GM12864 (cell line): ENCODE data around the gene PFKFB1.
A peak's percentile ranks its signal among the peaks of the same experiment; 100 is the strongest.

Experiments
- DNase-seq: peaks from one replicate; pipeline ENCODE4 v3.0.0-alpha.2; 2011; ENCODE audit warnings: low read depth
- H3K4me3 ChIP-seq: 2 replicates; pipeline ENCODE4 v1.5.1; 2011; ENCODE audit warnings: mild to moderate bottlenecking, low read depth, low read length, control low read depth
- TF ChIP-seq, protein P1 (sequence below): IDR thresholded peaks from 2 replicates; pipeline ENCODE4 v1.5.1; 2011; ENCODE audit warnings: low read depth, mild to moderate bottlenecking, moderate library complexity, low read length, control low read depth, inconsistent platforms; ENCODE audit errors: missing control alignments

Gene PFKFB1

GRCh38 chrX:54928876-54929275 lies 65.1 kb downstream of the PFKFB1 start:
- H3K4me3 ChIP-seq: no peak overlapping the region
- no peak for DNase-seq
- TF ChIP-seq, protein P1, sequence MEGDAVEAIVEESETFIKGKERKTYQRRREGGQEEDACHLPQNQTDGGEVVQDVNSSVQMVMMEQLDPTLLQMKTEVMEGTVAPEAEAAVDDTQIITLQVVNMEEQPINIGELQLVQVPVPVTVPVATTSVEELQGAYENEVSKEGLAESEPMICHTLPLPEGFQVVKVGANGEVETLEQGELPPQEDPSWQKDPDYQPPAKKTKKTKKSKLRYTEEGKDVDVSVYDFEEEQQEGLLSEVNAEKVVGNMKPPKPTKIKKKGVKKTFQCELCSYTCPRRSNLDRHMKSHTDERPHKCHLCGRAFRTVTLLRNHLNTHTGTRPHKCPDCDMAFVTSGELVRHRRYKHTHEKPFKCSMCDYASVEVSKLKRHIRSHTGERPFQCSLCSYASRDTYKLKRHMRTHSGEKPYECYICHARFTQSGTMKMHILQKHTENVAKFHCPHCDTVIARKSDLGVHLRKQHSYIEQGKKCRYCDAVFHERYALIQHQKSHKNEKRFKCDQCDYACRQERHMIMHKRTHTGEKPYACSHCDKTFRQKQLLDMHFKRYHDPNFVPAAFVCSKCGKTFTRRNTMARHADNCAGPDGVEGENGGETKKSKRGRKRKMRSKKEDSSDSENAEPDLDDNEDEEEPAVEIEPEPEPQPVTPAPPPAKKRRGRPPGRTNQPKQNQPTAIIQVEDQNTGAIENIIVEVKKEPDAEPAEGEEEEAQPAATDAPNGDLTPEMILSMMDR: no peak

DNA sequence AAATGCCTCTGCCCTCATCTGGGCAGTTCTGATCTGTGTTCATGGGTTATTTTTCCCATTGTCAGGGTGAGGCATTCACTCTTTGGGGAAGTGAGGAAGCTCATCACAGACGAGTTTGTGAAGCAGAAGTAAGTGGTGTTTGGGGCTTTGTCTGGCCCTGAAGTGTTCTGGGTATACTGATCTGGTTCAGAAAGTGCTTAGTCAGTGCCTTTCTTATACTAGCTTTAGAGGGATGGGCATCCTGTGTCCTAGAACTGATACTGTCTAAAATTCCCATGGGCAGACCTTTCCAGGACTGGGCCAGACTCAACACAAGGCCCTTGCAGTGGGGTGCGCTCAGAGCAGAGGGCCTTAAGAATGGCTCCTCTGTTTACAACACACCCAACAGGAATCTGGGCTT lies 67.0 kb downstream of the PFKFB1 start:
- no peak overlapping the region for H3K4me3 ChIP-seq
- no peak for DNase-seq
- TF ChIP-seq, protein P1: no peak

GRCh38 chrX:54923376-54923775 lies 70.6 kb downstream of the PFKFB1 start:
- TF ChIP-seq, protein P1: no peak
- DNase-seq: no peak
- no peak overlapping the region for H3K4me3 ChIP-seq

- TF ChIP-seq, protein P1: no peak
Observed at GRCh38 chrX:54922547-54922946, 71.4 kb downstream of the PFKFB1 start.

GRCh38 chrX:54921427-54922021 lies 72.5 kb downstream of the PFKFB1 start:
- peak; percentile 10 for DNase-seq
- TF ChIP-seq, protein P1: no peak

More at GRCh38 chrX:54922547-54922946, 71.4 kb downstream of the PFKFB1 start:
- no peak for DNase-seq
- H3K4me3 ChIP-seq: no peak overlapping the region

GRCh38 chrX:54920610-54921426 lies 73.2 kb downstream of the PFKFB1 start, which contains the start of gene TRO:
Gene TRO, plus strand, starts transcription at chrX:54920824. Its CDS starts 1,423 bp downstream, at chrX:54922247.
- peak within 1 kb of the TSS; percentile 61 for H3K4me3 ChIP-seq
- no peak for DNase-seq
- TF ChIP-seq, protein P1: peak; percentile 3

More at GRCh38 chrX:54921427-54922021, 72.5 kb downstream of the PFKFB1 start:
- H3K4me3 ChIP-seq: peak overlapping the region; percentile 61

DNA sequence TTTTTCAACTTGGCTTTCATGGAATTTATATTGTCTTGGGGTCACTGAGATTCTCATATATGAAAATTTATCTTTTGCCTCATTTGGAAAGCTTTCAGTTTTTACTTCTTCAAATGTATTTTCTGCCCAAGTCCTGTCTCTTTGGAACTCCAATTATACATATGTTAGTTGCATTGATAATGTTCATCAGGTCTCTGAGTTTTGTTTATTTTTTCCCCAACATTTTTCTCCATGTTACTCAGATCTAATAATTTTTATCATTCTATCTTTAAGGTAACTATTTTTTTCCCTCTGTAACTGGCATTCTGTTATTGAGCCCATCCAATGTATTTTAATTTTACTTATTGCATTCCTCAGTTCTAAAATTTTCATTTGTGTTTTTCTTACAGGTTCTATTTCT lies 84.0 kb downstream of the PFKFB1 start:
- H3K4me3 ChIP-seq: no peak overlapping the region
- no peak for DNase-seq
- TF ChIP-seq, protein P1: no peak
